ENCODE data around the gene PKIG.

DNA sequence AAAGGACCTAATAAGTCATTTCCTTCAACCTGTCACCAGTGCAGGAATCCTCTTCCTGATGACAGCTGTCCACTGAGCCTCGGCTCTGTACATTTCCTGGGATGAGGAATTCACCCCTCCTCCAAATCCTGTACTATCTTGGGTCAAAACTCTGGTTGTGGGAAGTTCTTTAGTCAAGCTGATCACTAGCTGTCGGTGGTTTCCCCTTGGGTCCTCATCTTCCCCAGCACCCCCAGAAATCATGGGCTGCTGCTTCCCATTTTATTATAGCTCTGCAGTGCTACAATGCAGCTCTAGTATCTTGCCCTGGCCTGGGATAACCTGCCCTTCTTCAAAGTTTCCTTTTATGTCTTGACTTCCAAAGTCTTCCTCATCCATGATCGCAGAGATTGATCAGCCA lies 83.7 kb downstream of the PKIG start:
- no peak for TF ChIP-seq CTCF (conservative IDR thresholded peaks at IDR 0.05)
- no peak for TF ChIP-seq EZH2 (IDR thresholded peaks at IDR 0.05; ENCODE audit: low read depth)
